GM18858 (cell line): ENCODE measurements around the gene HPF1.
"Not testable (repeated sequence)": the region's sequence is repeated elsewhere in the genome, so short reads cannot be mapped to it uniquely, and the experiment has no call there.

Source experiments
- ATAC-seq: cut with Tn5 transposase; IDR thresholded peaks from one replicate; pipeline ENCODE4 v1.9.1; 2021; ENCODE audit not compliant: unreplicated experiment

Gene HPF1

DNA sequence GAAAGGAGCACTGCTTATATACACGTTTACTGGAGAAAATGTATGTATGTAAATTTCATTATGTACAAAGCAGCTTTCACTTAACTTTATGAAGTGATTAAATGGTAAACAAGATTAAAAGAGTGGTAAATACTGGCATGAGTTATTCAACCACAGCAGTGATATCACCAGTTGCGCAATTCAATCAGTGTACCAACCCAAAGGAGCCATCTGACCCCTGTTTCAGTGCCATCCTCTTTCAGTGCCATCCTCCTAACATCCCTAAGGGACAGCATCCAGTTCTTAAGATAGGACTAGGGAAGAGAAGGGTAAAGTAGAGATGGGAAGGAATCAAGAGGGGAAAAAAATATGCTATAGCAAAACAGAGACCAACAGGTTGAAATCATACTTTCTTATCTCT, 16.2 kb downstream of the HPF1 start:
- no peak for ATAC-seq

DNA sequence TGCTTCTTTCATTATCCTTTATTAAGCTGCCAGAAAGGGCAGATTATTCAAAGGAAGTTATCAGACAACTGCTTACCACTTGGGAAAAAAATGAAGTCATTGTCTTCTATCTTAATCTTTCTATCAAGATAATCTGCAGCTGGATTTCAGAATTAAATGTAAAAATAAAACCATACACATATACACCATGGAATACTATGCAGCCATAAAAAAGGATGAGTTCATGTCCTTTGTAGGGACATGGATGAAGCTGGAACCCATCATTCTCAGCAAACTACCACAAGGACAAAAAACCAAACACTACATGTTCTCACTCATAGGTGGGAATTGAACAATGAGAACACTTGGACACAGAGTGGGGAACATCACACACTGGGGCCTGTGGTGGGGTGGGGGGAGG, 19.1 kb downstream of the HPF1 start:
- ATAC-seq: not testable (repeated sequence)

GRCh38 chr4:169730564-169730963, 27.2 kb downstream of the HPF1 start:
- ATAC-seq: no peak

DNA sequence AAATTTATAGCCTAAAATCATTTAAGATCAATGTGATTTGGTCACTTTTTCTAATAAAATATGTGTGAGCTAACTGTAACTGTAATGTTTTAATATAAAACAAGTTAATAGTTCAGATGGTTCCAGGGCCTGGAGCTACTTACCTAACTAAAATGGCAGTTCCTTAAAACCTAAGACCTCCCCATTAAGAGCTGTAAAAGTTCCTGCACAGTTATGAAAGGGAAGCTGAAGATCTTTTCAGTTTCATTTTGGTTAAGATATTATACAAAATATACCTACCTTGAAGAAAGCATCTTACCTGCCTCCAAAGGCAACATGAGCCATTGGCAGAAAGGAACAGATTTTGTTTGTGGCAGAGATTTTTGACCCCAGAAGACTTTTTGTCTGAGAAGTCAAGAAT, 30.1 kb downstream of the HPF1 start:
- peak; percentile 39 for ATAC-seq

GRCh38 chr4:169724260-169724659, 33.5 kb downstream of the HPF1 start:
- ATAC-seq: no peak

GRCh38 chr4:169723207-169723965, 34.4 kb downstream of the HPF1 start:
- ATAC-seq: no peak

GRCh38 chr4:169720529-169720928, 37.2 kb downstream of the HPF1 start:
- no peak for ATAC-seq

DNA sequence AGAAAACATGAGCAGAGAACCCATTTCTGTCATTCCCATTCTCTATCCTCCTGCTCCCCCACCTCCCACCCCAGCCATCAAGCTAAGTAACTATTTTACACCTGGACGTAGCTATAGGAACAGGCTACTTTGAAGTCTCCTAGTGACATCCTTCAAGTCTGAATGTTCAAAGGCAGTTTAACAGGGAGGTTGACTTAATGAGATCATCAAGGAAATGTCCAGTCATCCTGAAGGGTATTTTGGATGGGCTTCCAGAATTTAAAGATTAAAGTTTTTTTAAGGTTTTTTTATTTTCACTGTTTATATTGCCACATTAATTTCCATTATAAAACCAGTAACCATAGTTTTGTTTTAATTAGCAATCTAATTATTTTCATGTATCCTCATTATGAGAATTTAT, 41.1 kb downstream of the HPF1 start:
- ATAC-seq: no peak

- no peak for ATAC-seq
Measured at GRCh38 chr4:169715826-169716225, 41.9 kb downstream of the HPF1 start.

DNA sequence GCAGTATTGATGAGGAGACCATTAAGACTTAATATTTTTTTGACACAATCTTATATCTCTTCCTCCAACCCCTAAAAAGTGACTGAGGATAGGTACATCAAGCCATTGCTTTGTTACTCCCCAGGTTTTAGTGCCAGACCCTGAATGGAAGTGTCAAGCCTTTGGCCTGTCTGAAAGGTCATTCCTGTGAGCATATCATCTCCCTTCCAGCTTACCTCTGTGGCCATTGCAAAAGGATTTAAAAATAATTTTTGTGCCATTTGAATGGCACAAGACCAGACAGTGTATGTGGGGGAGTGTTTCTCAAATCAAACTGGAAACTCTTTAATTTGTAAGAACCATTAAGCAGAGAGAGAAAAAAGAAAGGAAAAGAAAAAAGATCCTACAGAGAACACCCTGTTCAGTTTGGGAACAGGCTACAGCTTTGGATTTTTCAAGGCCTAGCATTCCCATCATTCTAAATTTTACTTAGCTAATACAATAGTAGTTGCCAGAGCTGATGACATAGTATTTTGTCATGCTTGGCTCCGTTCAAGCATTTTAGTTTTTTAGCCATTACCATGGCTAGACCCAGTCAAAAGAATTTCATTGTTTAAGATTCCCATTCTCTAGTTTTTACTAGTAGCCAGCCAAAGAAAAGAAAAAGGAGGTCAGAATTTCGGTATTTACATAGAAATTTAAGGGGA, 49.6 kb downstream of the HPF1 start:
- ATAC-seq: no peak

GRCh38 chr4:169698331-169698730, 59.4 kb downstream of the HPF1 start:
- no peak for ATAC-seq

GRCh38 chr4:169690787-169691186, 67.0 kb downstream of the HPF1 start:
- ATAC-seq: no peak

GRCh38 chr4:169689681-169690080, 68.1 kb downstream of the HPF1 start:
- ATAC-seq: no peak

GRCh38 chr4:169682372-169683047, 75.2 kb downstream of the HPF1 start:
- ATAC-seq: no peak
